GM19452 (cell line): ENCODE measurements around the gene JAG1.

Experiments used
- ATAC-seq: cut with Tn5 transposase; IDR thresholded peaks from one replicate; pipeline ENCODE4 v1.9.1; 2021; ENCODE audit not compliant: unreplicated experiment

The JAG1 gene

DNA sequence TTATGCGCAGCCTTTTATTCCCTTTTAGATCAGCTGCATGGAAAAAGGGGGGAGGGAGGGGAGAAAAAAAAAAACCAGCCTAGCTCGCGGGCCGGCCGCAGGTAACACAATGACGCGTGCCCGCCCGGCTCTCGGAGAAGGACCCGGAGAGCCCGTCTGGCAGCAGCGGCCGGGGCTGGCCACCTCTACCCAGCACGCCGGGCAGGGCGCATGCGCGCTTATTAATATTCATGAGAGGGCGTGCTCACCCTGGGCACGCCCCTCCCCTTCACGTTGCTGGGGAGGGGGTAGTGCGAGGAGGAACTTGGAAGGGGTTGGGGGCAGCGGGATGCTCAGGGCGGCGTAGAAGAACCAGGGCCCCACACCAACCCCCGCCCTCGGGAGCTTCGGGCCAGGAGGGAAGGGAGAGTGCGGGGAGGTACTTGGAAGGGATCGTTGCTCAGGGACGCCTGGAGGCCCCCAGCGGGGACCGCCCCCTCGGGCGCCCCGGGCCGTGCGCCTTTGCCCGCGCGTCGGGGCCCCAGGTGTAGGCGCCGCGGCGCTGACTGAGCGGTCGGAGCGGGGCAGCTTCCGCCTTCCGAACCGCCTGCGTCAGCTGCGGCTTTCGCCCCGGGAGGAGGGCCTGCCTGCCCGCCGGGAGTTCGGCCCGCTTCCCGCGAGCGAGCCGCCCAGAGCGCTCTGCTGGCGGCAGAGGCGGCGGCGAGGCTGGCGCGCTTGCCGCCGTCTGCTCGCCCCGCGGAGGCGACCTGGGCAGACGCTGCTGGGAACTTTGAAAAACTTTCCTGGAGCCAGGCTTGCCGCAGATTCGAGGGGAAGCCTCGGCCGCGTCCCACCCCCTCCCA lies at the start of gene JAG1:
TSS of gene JAG1 (minus strand) at position 158 of the 842 bp plus-strand sequence. CDS start 469 bp downstream, outside the sequence.
- peak; percentile 56 for ATAC-seq

DNA sequence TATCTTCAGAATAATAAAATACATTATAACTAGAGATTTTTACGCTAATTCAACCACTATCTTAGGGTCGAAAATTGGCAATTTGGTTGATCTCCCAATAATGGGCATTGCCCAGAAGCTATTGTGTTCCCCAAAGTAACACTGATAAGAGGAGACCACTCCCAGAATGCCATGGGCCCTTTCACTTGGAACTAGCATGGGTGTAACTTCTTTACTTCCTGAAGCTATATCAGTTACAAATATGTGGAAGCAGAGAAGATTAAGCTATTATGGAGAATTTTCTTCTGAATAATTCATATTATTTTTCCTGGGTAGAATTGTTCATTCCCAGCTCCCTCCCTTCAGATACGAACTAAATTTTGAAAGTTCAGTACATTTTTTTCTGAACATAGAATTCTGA lies 48.2 kb upstream of the JAG1 start:
- no peak for ATAC-seq

DNA sequence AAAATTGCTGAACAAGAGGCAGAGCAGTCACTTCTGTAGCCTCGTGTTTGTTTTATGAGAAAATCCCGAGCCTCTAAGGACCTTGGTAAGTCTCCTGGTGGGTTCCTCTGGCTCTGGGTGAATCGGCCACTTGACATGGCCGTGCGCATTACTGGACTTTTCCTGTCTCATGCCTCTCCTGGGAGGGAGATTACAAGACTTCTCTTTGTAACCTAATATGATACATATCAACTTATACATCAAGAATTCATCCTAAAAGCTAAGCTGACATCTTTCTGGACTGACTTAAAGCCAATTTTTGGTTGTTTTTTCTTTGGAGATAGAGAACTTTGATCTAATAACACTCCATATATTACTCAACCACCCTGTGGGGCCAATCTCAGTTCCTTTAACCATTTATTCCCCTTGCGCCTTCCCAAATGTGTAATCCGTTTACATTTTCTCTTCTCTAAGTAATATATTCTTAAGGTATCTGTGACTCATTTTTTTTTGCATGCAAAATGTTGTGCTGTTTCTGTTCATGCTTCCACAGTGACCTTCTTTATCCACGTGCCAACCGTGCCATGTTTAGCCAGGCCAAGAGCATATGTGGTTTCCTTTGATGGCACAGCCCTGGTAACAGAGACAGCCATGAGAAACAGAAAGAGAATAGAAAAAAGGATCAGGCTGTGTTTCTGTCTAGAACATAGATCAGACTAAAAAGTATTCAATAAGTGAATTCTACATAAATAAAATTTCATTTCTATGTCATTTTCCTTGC lies 47.5 kb upstream of the JAG1 start:
- ATAC-seq, result no peak

DNA sequence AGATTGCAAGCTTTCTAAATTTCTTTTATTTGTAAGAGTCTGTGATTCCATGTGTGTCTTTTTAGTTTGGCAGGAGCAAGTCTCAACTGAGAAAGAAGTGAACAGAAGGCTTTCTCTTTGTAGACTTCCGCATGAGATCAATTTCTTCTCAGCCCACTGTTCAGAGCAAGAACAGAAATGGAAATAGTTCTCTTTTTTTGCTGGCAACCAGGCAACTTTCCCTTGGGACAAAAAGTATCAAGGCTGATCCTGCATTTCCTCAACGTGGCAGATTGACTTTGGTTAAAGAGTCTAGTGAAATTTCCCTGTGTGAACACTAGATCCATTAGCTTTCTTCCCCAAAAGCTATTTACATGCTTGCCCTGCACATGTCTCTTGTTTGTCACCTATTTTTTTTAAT lies 46.8 kb upstream of the JAG1 start:
- ATAC-seq, result no peak

DNA sequence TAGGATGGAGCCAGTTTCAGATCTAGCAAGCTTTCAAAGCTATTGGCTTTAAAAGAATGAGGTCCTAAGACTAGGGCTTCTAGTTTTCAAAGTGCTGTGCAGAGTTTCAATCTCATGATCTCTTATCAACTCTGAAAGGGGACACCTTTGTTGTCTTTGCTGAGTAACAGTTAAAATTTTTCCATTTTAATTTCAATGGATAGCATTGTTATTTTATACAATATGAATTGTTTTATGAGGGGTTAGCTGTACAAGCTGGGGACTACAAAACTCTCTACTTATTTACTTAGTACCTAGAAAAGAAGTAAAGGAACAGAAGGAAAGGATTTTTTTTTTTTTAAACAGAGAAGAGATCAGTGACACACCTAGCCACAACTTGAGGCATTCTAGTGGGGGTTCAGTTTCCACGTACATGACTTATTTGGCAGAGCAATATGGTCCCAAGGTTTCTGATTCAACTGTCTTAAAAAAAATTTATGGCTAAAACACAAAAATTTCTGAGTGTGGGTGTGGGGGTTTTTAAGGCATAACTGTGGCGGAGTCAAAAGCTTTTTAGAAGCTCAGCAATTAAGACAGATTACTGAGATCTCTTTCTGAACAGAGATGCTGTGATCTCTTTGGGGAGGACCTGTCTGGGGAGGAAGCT lies 46.1 kb upstream of the JAG1 start:
- no peak for ATAC-seq

DNA sequence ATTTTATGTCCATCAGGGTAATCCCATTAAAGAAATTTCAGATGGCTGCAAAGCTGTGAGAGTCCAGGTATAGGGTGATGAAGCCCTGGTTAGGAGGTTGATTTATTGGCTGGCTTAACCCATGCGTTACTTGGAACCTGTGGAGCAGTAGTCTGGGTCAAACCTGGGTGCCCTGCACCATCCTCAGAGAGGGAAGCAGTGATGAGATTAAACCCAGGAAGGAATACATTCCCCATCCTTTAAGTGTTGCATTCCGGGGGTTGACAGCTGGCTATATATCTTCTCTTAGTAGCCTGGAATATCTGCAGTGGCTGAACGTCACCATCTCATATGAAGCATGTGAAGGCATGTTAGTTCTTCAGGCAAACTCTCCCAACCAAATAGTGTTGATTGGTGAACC lies 44.9 kb upstream of the JAG1 start:
- ATAC-seq, result no peak

DNA sequence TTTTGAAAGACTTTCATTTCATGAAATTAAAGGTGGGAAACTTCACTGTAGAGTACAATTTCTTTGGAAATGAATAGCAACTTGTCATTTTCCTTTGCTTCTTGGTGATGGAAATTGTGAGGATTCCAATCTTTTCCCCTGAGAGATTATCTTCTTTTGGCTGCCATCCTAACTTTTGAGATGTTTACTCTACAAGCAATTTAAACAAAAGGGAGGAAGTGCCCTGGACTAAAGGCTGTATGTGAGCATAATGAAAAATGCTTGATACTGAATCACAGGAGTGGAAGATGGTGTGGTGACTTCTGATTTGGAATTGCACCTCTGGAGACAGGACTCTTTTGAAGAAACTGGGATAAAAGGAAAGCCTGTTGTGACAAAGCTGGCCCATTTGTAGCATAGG lies 43.1 kb upstream of the JAG1 start:
- ATAC-seq, result no peak

DNA sequence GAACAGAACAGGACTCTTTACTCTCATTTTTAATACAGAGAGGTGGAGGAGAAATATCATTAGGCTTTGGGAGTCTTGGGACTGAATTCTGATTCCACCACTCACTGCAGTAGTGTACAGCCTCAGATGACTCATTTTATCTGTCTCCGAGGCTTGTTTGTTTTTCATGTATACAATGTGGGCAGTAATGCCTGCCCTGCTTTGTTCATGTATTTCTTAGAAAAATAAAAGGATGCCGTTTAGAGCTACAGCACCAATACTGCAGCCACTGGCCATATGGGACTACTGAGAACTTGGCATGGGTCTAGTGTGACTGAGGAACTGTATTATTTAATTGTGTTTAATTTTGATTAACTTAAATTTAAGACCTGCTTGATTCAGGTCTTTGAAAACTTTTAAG lies 41.2 kb upstream of the JAG1 start:
- ATAC-seq, result no peak

DNA sequence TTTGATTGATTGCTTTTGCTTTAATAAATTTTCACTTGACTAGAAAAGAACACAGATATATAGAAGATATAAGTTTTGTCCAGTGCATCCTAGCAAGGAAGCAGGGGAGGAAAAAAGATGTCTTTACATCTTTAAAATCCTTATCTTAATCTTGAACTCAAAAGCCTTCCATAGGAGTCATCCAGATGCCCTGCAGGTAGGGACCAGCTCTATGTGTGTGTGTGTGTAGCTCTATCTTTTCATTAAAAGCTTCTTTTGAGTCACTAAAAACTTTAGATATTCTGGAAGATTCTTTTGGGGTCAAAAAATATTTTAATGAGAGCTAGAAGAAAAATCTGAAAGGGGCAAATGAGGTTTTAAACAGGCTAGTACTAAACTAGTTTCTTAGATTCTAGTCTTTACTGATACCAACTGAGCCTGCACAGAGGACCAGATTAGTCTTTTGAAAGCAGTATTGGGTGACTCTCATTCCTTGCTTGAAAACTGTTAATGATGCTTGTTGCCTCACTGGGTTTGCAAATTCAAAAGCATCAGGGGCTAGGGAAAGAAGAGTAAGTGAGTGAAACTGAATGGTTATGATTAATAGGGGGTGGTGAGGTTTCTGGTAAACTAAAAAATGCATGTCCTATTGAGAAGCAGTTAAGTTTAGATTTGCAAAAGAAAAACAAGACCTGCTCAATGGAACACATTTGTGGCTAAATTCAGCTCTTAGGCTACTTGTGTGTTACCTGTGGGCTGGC lies 40.6 kb upstream of the JAG1 start:
- no peak for ATAC-seq

DNA sequence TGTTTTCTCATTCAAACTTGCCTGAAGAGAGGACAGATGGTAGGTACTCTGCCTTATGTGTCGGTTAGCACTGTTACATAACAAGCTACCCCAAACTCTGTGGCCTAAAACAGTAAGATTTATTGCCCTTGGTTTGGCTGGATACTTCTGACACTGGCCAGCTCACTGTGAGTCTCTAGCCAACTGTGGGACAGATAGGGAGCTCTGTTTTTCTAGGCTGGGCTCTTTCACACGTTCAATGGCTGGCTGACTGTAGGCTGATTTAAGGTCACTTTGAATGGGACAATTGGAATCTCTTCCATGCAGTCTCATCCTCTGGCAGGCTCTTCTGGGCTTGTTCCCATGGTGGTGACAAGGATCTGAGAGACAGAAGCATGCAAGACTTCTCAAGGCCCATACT lies 39.4 kb upstream of the JAG1 start:
- no peak for ATAC-seq

DNA sequence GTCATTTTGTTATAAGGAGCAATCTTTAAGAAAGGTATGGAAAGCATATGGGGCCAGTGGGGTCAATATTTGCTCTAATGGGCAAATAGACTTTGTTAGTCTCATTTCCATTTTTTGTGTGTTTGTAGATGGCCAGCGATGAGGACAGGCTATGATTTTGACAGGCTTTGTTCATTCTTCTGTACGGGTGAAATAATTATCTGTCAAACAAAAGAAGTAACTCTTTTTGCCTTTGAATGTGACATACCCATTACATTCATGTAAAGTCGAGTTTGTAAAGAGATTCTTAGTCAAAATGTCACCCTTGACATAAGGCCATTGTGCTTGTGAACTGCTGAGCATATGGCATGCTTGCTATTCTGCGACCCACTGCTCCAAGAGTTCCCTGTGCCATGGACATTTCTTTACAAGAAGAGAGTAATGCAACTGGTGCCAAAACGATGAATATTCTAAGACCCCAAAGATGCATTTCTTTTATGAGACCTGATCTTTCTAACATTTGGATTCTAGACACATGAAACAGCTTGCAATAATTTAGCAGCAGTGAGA lies 38.2 kb upstream of the JAG1 start:
- ATAC-seq, result no peak

DNA sequence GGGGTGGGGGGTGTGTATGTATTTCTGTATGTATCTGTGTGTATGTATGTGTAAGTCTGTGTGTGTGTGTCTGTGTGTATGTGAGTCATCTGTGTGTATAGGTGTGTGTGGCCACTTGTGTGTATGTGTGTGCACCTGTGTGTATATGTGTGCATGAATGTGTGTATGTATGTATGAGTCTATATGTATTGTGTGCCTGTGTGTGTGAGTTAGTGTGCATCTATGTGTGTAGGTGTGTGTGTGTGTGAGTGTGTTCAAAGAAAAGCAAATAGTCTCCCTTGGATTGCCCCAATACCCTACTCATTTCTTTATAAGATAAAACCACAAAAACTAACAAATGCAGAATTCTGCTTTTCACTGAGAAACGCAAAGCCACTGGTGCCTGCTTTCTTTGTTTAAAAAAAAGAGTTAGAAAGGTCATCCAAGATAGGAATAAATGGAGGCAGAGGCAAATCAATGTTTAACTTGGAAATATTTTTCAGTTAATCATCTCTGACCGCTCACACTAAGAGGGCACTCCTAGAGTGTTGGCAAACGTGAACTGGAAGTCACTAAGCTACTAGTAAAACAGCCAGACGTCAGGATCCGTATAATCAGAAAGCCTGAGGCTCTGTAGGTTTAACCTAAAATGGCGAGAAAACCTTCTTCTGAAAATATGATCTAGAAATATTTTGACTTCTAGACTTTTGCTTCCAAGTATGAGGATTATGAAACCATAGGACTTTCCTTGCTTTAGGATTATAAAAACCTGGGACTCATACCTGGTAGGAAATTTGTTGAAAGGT lies 37.4 kb upstream of the JAG1 start:
- ATAC-seq, result no peak

DNA sequence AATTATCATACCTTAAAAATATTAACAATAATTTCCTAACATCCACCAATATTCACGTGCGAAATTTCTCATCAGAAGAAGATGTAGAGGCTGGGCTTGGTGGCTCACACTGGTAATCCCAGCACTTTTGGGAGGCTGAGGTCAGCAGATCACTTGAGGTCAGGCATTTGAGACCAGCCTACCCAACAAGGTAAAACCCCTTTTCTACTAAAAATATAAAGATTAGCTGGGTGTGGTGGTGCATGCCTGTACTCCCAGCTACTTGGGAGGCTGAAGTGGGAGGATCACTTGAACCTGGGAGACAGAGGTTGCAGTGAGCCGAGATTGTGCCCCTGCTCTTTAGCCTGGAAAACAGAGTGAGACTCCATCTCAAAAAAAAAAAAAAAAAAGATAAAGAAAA lies 36.1 kb upstream of the JAG1 start:
- ATAC-seq, result no peak

DNA sequence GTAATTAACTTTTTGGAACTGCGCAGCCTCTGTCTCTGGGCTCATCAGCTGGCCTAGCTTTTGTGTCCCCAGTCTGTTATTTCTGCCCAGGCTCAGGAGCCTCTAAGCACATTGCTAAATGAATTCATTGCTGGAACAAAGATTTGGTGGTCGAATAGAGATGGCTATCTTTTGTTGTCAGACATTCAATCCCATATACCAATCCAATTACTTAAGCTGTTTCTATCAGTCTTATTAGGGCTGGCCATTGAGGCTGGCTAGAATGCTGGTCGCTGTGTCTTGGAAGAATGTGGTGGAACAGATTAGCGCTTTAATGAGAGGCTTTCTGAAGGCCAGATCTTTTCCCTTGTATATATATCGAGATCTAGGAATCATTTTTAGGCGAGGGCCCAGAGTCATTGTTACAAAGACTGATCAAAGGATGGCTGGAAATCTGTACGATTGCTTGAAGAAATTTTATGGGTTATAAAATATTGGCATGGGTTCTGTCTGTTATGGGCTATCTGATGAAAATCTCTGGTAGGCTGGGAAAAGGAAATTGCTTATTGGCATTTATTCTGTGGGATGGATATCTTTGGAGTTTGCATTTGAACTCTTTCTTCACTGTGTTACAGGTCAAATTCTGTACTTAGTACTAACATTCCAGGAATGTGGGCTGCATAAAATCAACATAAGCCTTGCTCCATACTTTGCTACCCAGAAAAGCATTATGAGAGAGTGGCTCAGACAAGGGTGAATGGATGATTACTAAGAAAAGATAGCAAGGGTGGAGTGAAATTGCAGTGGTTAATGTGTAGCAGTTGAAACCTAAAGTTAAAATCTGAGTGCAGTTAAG lies 34.8 kb upstream of the JAG1 start:
- no peak for ATAC-seq

DNA sequence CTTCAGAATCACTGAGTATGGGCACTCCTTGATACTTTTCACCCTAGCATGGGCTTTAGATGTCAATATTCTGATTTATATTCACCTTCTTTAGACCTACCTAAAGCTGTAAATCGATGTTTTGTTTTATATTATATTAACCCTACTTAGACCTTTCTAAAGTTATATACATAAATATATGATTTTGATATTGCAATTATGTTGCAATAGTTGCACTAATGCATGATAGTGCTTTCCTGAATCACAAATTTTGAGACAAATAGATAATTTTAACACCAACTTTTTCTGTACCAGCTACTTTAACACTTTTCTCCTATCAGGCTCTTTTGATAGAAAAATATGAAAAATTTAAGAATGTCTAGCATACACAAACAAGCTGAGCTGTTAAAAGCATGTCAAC lies 34.0 kb upstream of the JAG1 start:
- ATAC-seq, result no peak

DNA sequence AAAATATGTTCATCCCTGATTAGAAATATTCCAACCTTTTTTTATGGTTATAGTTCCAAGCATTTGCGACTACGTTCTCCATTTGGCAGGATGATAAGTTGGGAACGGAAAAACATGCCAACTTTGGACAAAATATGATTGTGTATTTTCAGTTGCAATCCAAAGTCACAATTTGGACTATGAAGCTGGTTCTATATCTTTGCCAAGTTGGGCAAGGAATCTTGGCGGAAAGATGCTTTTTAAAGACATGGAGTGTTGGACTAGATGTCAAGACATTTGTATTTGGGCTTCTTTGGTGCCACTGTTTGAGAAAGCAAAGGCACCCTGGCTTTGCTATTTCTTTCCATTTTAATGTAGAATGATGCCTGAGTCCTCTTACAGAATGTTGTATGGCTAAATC lies 33.3 kb upstream of the JAG1 start:
- no peak for ATAC-seq

DNA sequence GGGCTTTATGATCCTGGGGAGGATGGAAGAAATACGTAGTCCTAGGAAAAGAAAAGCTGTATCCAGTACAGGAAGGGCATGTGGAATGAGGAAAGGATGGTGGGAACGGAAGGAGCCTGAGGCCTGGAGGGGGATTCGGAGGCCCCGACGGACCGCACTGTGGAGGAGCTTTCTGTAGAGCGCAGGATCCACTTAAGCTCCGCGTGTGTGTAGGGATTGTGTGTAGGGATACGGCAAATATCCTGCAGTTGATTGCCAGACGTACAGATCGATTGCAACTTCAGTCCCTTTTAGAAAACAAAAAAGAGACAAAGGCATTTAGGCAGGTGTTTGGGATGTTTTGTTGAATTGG lies 32.6 kb upstream of the JAG1 start:
- no peak for ATAC-seq

DNA sequence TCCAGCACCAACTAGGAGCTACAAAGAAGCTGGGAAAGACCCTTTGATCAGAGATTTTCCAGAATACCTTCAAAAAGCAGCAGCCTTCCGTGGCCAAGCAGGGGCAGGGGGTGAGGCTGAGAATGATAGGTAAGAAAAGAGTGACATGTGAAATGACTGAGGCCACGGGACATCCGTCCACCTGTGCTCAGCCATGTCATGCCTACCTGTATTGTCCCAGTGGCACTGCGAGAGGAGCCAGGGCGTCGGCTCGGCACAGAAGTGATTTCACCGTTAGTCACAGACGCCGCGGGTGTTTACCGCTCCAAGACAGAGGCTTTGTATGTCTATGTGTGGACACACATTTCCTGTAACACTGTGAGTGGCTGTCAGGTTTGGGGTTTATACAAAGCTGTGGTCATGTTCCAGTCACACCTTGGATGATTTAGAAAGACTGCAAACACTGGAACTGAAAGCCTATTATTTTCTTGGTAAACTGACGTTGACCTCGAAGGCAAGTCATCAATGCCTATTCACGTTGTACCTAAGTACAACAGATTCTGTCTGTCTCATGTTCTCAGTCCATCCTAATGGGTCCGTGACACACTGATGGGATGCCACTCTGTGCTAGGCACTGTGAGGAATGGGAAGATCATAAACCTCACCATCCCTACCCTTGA lies 32.1 kb upstream of the JAG1 start:
- no peak for ATAC-seq

DNA sequence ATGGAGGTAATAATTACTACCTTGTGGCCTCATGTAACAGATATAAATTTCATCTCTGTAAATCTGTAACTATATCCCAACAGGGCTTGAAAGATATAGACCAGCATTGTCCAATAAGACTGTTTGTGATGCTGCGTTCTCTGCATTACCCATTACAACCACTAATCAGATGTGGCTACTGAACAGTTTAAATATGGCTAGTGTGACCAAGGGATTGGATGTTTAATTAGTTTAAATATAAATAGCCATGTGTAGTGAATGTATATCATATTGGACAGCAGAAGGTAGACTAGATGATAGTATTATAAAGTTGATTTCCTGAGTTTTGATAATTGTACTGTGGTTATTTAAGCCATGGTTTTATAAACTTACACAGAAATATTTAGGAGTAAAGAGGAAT lies 27.8 kb upstream of the JAG1 start:
- ATAC-seq, result no peak
